ENCODE results near the gene SIK3. TPM values are rescaled to one million over a fixed set of nuclear protein-coding genes. Genes with fewer than 3 reads are reported as not detected.

Gene SIK3
- polyA plus RNA-seq, 1 of the 3 experiments (the other 2 are of a cell fraction) = 5.1 TPM

GRCh38 chr11:117083011-117083935 is 15.0 kb downstream of the SIK3 start:
- no peak for DNase-seq
- WGBS (ENCODE audit: low lambda C conversion rate) = 94% methylated on average over 5 of the region's 5 CpGs
- no peak overlapping the region for H3K9ac ChIP-seq
- peaks cover 21% of the 10 kb centered on the region for H4K20me1 ChIP-seq (ENCODE audit: insufficient read depth)
- CTCF ChIA-PET = interaction anchor here (0.8 kb wide), 1 partner anchor 13 kb away, joined by 3 read pairs; no protein-coding TSS in a partner anchor
- no peaks in the 10 kb centered on the region for H3K9me2 ChIP-seq
- no peak overlapping the region for H3K27ac ChIP-seq (ENCODE audit: low read depth in 2 of 2, low read length in 1 of 2)
- no peak overlapping the region for H2AFZ ChIP-seq (ENCODE audit: low read depth)
- no peaks in the 10 kb centered on the region for H3K27me3 ChIP-seq (ENCODE audit: insufficient read depth)
- TF ChIP-seq JUND (IDR thresholded peaks at IDR 0.05) (no peak), RAD21 (IDR thresholded peaks at IDR 0.05; ENCODE audit: low read length) (no peak), TAF1 (IDR thresholded peaks at IDR 0.05; ENCODE audit: borderline replicate concordance, low read depth, low read length) (no peak), NRF1 (IDR thresholded peaks at IDR 0.05; ENCODE audit: low read depth, low read length) (no peak), SMC3 (IDR thresholded peaks at IDR 0.05; ENCODE audit: low read depth, low read length) (no peak), GABPA (IDR thresholded peaks at IDR 0.05; ENCODE audit: low read depth) (no peak), EZH2phosphoT487 (IDR thresholded peaks at IDR 0.05; ENCODE audit: borderline replicate concordance, low read depth) (no peak), ELF1 (IDR thresholded peaks at IDR 0.05) (no peak), FOXJ3 (CRISPR knock-in tag; IDR thresholded peaks at IDR 0.05) (no peak), RFX5 (IDR thresholded peaks at IDR 0.05; ENCODE audit: low read length) (no peak), MEF2A (IDR thresholded peaks at IDR 0.05; ENCODE audit: borderline replicate concordance, low read depth) (no peak)
- TF ChIP-seq, protein P1, sequence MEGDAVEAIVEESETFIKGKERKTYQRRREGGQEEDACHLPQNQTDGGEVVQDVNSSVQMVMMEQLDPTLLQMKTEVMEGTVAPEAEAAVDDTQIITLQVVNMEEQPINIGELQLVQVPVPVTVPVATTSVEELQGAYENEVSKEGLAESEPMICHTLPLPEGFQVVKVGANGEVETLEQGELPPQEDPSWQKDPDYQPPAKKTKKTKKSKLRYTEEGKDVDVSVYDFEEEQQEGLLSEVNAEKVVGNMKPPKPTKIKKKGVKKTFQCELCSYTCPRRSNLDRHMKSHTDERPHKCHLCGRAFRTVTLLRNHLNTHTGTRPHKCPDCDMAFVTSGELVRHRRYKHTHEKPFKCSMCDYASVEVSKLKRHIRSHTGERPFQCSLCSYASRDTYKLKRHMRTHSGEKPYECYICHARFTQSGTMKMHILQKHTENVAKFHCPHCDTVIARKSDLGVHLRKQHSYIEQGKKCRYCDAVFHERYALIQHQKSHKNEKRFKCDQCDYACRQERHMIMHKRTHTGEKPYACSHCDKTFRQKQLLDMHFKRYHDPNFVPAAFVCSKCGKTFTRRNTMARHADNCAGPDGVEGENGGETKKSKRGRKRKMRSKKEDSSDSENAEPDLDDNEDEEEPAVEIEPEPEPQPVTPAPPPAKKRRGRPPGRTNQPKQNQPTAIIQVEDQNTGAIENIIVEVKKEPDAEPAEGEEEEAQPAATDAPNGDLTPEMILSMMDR (IDR thresholded peaks at IDR 0.05) = no peak
- TF ChIP-seq, protein P2, sequence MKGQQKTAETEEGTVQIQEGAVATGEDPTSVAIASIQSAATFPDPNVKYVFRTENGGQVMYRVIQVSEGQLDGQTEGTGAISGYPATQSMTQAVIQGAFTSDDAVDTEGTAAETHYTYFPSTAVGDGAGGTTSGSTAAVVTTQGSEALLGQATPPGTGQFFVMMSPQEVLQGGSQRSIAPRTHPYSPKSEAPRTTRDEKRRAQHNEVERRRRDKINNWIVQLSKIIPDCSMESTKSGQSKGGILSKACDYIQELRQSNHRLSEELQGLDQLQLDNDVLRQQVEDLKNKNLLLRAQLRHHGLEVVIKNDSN (IDR thresholded peaks at IDR 0.05; ENCODE audit: borderline replicate concordance, low read depth) = no peak
- TF ChIP-seq, protein P3, sequence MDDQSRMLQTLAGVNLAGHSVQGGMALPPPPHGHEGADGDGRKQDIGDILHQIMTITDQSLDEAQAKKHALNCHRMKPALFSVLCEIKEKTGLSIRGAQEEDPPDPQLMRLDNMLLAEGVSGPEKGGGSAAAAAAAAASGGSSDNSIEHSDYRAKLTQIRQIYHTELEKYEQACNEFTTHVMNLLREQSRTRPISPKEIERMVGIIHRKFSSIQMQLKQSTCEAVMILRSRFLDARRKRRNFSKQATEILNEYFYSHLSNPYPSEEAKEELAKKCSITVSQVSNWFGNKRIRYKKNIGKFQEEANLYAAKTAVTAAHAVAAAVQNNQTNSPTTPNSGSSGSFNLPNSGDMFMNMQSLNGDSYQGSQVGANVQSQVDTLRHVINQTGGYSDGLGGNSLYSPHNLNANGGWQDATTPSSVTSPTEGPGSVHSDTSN (IDR thresholded peaks at IDR 0.05) = no peak
- POLR2A ChIA-PET = no interaction called here
- H3K79me2 ChIP-seq (ENCODE audit: insufficient read depth) = peaks cover 77% of the 10 kb centered on the region
- H3F3A ChIP-seq (replicated peaks; ENCODE audit: insufficient read depth) = no peaks in the 10 kb centered on the region
- peaks cover 0 to 5% of the 10 kb centered on the region in 2 experiments; a peak in 1 of 4 replicates for H3K4me1 ChIP-seq (ENCODE audit: control insufficient read depth in 1 of 2, insufficient read depth in 2 of 2, low read depth in 1 of 2, low read length in 1 of 2)
- H3K4me2 ChIP-seq = no peak overlapping the region
- no peaks in the 10 kb centered on the region for H3K36me3 ChIP-seq (replicated peaks in 1 of 2; ENCODE audit: control insufficient read depth in 1 of 2, insufficient read depth in 2 of 2, low read length in 1 of 2)
- no peak overlapping the region for H3K4me3 ChIP-seq (ENCODE audit: low read depth in 2 of 2, low read length in 1 of 2)
- H3K9me3 ChIP-seq = no peaks in the 10 kb centered on the region
